IMR-90 (cell line): ENCODE data around the gene PTPN13. TPM values are rescaled to one million over a fixed set of nuclear protein-coding genes. Genes with fewer than 3 reads are reported as not detected.

Experiments used
- ATAC-seq: fragments of 200-7000 bp; cut with Tn5 transposase; 2 replicates; pipeline ENCODE4 v1.9.1; 2020; ENCODE audit warnings: low read depth, mild to moderate bottlenecking, moderate library complexity
- BruUV-seq: library from RNA; stranded (reverse); fragments of 400-500 nt; replicated peaks from 2 replicates; lab custom pipeline; 2021; lab: Mats Ljungman, UMichigan
- CTCF ChIA-PET: fragments of 300-600 bp; formaldehyde crosslinking; extraction: SDS; loops from one replicate; lab custom pipeline; 2021; ENCODE audit warnings: antibody characterized with exemption; lab: Yijun Ruan, JAX
- POLR2A ChIA-PET: fragments of 300-600 bp; sonication (Branson Sonifier 250); formaldehyde crosslinking; loops from one replicate; lab custom pipeline; 2022; ENCODE audit warnings: antibody characterized with exemption; ENCODE audit not compliant: unreplicated experiment; lab: Charles Lee
- DNase-seq: peaks from one replicate; pipeline ENCODE4 v3.0.0; 2013
- H2AFZ ChIP-seq: replicated peaks from 2 replicates; pipeline ENCODE3; 2013; ENCODE audit warnings: low read length, mild to moderate bottlenecking; ENCODE audit not compliant: poor library complexity
- H2AK5ac ChIP-seq: 2 replicates; pipeline ENCODE4 v1.6.1; 2013; ENCODE audit warnings: low read depth, low read length, inconsistent platforms
- H2AK9ac ChIP-seq: replicated peaks from 2 replicates; pipeline ENCODE3; 2013; ENCODE audit warnings: mild to moderate bottlenecking, low read depth, low read length, moderate library complexity; ENCODE audit not compliant: poor library complexity
- H2BK120ac ChIP-seq: 2 replicates; pipeline ENCODE4 v1.6.1; 2013; ENCODE audit warnings: low read depth, low read length, inconsistent platforms
- H2BK15ac ChIP-seq: 3 replicates; pipeline ENCODE4 v1.6.1; 2013; ENCODE audit warnings: low read depth, low read length, inconsistent platforms
- H2BK20ac ChIP-seq: 2 replicates; pipeline ENCODE4 v1.6.1; 2013; ENCODE audit warnings: low read depth, mild to moderate bottlenecking, inconsistent platforms, low read length, moderate library complexity
- H2BK5ac ChIP-seq: 2 replicates; pipeline ENCODE4 v1.6.1; 2013; ENCODE audit warnings: mild to moderate bottlenecking, low read depth, low read length, inconsistent platforms; ENCODE audit not compliant: poor library complexity, severe bottlenecking
- H3K14ac ChIP-seq: replicated peaks from 2 replicates; pipeline ENCODE4 v1.6.1; 2013; ENCODE audit warnings: low read depth, low read length, inconsistent platforms
- H3K18ac ChIP-seq: 2 replicates; pipeline ENCODE4 v1.6.1; 2013; ENCODE audit warnings: low read depth, low read length, control low read depth
- H3K23ac ChIP-seq: 2 replicates; pipeline ENCODE4 v1.6.1; 2013; ENCODE audit warnings: low read depth, low read length, inconsistent platforms
- H3K27ac ChIP-seq: 2 replicates; pipeline ENCODE4 v1.5.1; 2013; ENCODE audit warnings: mild to moderate bottlenecking, control low read depth, low read length; ENCODE audit not compliant: insufficient read depth
- H3K27me3 ChIP-seq: 2 replicates; pipeline ENCODE4 v1.6.1; 2013; ENCODE audit warnings: low read length; ENCODE audit not compliant: control insufficient read depth, insufficient read depth
- H3K36me3 ChIP-seq: 2 replicates; pipeline ENCODE4 v1.6.1; 2013; ENCODE audit warnings: low read length, mixed read lengths; ENCODE audit not compliant: control insufficient read depth, insufficient read depth
- H3K4ac ChIP-seq: 2 replicates; pipeline ENCODE4 v1.6.1; 2013; ENCODE audit warnings: low read depth, low read length, inconsistent platforms
- H3K4me1 ChIP-seq: 2 replicates; pipeline ENCODE4 v1.6.1; 2013; ENCODE audit warnings: low read length, mixed read lengths; ENCODE audit not compliant: control insufficient read depth, insufficient read depth
- H3K4me2 ChIP-seq: 2 replicates; pipeline ENCODE4 v1.6.1; 2013; ENCODE audit warnings: low read depth, mild to moderate bottlenecking, control low read depth, low read length, moderate library complexity
- H3K4me3 ChIP-seq: 2 replicates; pipeline ENCODE4 v1.5.1; 2013; ENCODE audit warnings: low read depth, mild to moderate bottlenecking, control low read depth, low read length, moderate library complexity; ENCODE audit not compliant: insufficient read depth
- H3K56ac ChIP-seq: 2 replicates; pipeline ENCODE4 v1.6.1; 2013; ENCODE audit warnings: low read length, inconsistent platforms; ENCODE audit not compliant: insufficient read depth; ENCODE audit errors: extremely low read depth
- H3K79me1 ChIP-seq, 2 experiments: 2 replicates each; pipeline ENCODE4 v1.6.1; 2013; ENCODE audit warnings: low read length in 2 of 2, inconsistent platforms in 1 of 2, low read depth in 1 of 2
- H3K9ac ChIP-seq: 2 replicates; pipeline ENCODE4 v1.6.1; 2013; ENCODE audit warnings: low read depth, low read length, control low read depth
- H3K9me1 ChIP-seq: 2 replicates; pipeline ENCODE4 v1.6.1; 2013; ENCODE audit warnings: low read length, inconsistent platforms; ENCODE audit not compliant: insufficient read depth
- H3K9me3 ChIP-seq: 2 replicates; pipeline ENCODE4 v1.6.1; 2013; ENCODE audit warnings: low read length; ENCODE audit not compliant: control insufficient read depth, insufficient read depth
- H4K20me1 ChIP-seq: 2 replicates; pipeline ENCODE4 v1.6.1; 2013; ENCODE audit warnings: low read length, inconsistent platforms; ENCODE audit not compliant: insufficient read depth
- H4K5ac ChIP-seq: 2 replicates; pipeline ENCODE4 v1.6.1; 2013; ENCODE audit warnings: mild to moderate bottlenecking, low read depth, low read length, control low read depth
- H4K8ac ChIP-seq, 2 experiments: 2 replicates each; pipeline ENCODE4 v1.6.1; 2013; ENCODE audit warnings: low read depth in 2 of 2, low read length in 2 of 2, control low read depth in 1 of 2, inconsistent platforms in 1 of 2
- H4K91ac ChIP-seq: 2 replicates; pipeline ENCODE4 v1.6.1; 2013; ENCODE audit warnings: low read depth, low read length, inconsistent platforms; ENCODE audit not compliant: insufficient read depth
- BHLHE40 ChIP-seq: fragments of 150-350 bp; IDR thresholded peaks from 2 replicates; pipeline ENCODE4 v1.6.1; 2016; ENCODE audit warnings: mild to moderate bottlenecking, low read depth, low read length
- FOS ChIP-seq: fragments of 150-350 bp; IDR thresholded peaks from 2 replicates; pipeline ENCODE4 v1.6.1; 2016; ENCODE audit warnings: low read depth, low read length
- MAFK ChIP-seq: IDR thresholded peaks from 2 replicates; pipeline ENCODE4 v1.6.1; 2012; ENCODE audit warnings: low read depth, low read length, improper control_type of control experiment
- MAZ ChIP-seq: IDR thresholded peaks from 2 replicates; pipeline ENCODE4 v1.6.1; 2012; ENCODE audit warnings: low read depth, mild to moderate bottlenecking, low read length, improper control_type of control experiment, moderate library complexity, borderline replicate concordance
- NFE2L2 ChIP-seq: fragments of 150-350 bp; IDR thresholded peaks from 2 replicates; pipeline ENCODE4 v1.6.1; 2016; ENCODE audit warnings: low read depth, mild to moderate bottlenecking, low read length
- POLR2A ChIP-seq: IDR thresholded peaks from 2 replicates; pipeline ENCODE4 v1.6.1; 2012; ENCODE audit warnings: mild to moderate bottlenecking, low read depth, low read length
- RAD21 ChIP-seq: IDR thresholded peaks from 2 replicates; pipeline ENCODE4 v1.6.1; 2012; ENCODE audit warnings: low read length, improper control_type of control experiment
- RCOR1 ChIP-seq: IDR thresholded peaks from 2 replicates; pipeline ENCODE4 v1.6.1; 2012; ENCODE audit warnings: mild to moderate bottlenecking, low read length, improper control_type of control experiment; ENCODE audit not compliant: insufficient replicate concordance
- SMC3 ChIP-seq: fragments of 150-350 bp; IDR thresholded peaks from 2 replicates; pipeline ENCODE4 v1.6.1; 2016; ENCODE audit warnings: low read depth, mild to moderate bottlenecking, antibody characterized with exemption, low read length, moderate library complexity
- WGBS, 2 experiments: methylation state at CpG; one replicate each; pipeline versions ENCODE4 v1.1.5 to v1.1.7; 2013; ENCODE audit warnings: missing lambda C conversion rate in 2 of 2; ENCODE audit not compliant: insufficient read length in 1 of 2; ENCODE audit errors: extremely low coverage in 2 of 2; 5-methylcytosine and 5-hydroxymethylcytosine counted together
- dilution Hi-C: fragments of 300-500 bp; cut with HindIII; formaldehyde crosslinking; loops from one replicate; pipeline ENCODE4 v1.14.3; 2018; ENCODE audit warnings: low sequenced_read_pairs; ENCODE audit not compliant: unreplicated experiment
- in situ Hi-C: fragments of 300-500 bp; cut with MboI; formaldehyde crosslinking; loops from 3 replicates; pipeline ENCODE4 v1.14.3; 2019; ENCODE audit warnings: low sequenced_read_pairs, inconsistent platforms, mixed read lengths
- intact Hi-C: fragments of 100-400 bp; cut with micrococcal nuclease; formaldehyde crosslinking; loops from 2 replicates; pipeline ENCODE4 v1.10.0; 2022
- polyA plus RNA-seq, 3 experiments: library from polyadenylated mRNA; depleted of rRNA; stranded (reverse); fragments of >200 nt; gene quantifications; 2 replicates each; pipeline ENCODE4 v1.2.3, GENCODE V29; 2012; ENCODE audit warnings: low replicate concordance in 1 of 3
- total RNA-seq: library from RNA; depleted of rRNA; stranded (reverse); fragments of >200 nt; gene quantifications from 2 replicates; pipeline ENCODE4 v1.2.3, GENCODE V29; 2012
- TF ChIP-seq, protein P1 (sequence below): fragments of 150-350 bp; IDR thresholded peaks from 2 replicates; pipeline ENCODE4 v1.6.1; 2017; ENCODE audit warnings: mild to moderate bottlenecking, antibody characterized with exemption, low read length, low read depth
- TF ChIP-seq, protein P2 (sequence below): conservative IDR thresholded peaks from 2 replicates; pipeline ENCODE4 v1.5.1; 2012; ENCODE audit warnings: mild to moderate bottlenecking, low read depth, low read length, improper control_type of control experiment

Gene PTPN13
- total and polyA plus RNA-seq, 2 of the 4 experiments (the other 2 are of a cell fraction) = 7.7 to 29.0 TPM

DNA sequence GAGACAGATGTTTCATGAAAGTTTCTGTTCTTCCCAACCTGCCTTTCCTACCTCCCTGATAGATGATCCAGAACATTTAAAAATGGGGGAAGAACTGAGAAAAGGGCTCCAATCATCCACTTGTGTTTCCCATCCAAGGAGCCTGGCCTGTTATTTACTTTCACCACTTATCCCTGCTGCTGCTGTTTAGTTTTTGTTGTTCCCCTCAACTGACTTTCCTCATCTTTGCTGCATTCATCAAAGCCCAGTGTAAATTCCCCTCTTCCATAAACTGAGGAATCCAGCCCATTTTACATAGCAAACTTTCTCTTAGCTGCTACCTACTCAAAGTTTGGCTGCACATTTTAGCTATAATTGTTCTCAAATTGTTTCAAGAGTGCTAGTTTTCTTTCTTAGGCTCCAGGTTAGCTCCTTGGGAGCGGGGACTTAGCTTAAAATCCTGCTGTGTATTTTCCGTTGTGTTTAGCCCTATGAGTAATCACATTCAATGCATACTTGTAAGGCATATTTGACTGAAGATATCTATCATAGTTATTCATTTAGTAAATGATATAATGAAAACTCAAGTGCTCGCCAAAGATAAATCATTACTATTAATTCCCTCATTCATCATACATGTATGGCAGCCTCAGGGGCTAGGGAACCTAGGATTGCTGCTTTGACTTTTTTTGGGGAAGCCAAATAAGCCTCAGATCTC, 1.4 kb upstream of the PTPN13 start:
- DNase-seq (peak; percentile 6), ATAC-seq (no peak)
- peaks cover 4% of the 10 kb centered on the region; the same call in 1 of the 2 replicates for H4K20me1 ChIP-seq
- ChIA-PET POLR2A (no interaction called here), CTCF (interaction anchor here (1.3 to 1.6 kb wide), 2 partner anchors 94 to 97 kb away, joined by 4 to 5 read pairs; no protein-coding TSS in a partner anchor)
- no peaks in the 10 kb centered on the region for H3K27me3 ChIP-seq
- H2AK9ac ChIP-seq = no peak overlapping the region
- TF ChIP-seq BHLHE40 (no peak), RAD21 (no peak), RCOR1 (no peak), POLR2A (no peak), SMC3 (no peak), MAFK (no peak), MAZ (no peak), NFE2L2 (no peak), FOS (no peak)
- TF ChIP-seq, protein P1, sequence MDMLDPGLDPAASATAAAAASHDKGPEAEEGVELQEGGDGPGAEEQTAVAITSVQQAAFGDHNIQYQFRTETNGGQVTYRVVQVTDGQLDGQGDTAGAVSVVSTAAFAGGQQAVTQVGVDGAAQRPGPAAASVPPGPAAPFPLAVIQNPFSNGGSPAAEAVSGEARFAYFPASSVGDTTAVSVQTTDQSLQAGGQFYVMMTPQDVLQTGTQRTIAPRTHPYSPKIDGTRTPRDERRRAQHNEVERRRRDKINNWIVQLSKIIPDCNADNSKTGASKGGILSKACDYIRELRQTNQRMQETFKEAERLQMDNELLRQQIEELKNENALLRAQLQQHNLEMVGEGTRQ = no peak
- TF ChIP-seq, protein P2, sequence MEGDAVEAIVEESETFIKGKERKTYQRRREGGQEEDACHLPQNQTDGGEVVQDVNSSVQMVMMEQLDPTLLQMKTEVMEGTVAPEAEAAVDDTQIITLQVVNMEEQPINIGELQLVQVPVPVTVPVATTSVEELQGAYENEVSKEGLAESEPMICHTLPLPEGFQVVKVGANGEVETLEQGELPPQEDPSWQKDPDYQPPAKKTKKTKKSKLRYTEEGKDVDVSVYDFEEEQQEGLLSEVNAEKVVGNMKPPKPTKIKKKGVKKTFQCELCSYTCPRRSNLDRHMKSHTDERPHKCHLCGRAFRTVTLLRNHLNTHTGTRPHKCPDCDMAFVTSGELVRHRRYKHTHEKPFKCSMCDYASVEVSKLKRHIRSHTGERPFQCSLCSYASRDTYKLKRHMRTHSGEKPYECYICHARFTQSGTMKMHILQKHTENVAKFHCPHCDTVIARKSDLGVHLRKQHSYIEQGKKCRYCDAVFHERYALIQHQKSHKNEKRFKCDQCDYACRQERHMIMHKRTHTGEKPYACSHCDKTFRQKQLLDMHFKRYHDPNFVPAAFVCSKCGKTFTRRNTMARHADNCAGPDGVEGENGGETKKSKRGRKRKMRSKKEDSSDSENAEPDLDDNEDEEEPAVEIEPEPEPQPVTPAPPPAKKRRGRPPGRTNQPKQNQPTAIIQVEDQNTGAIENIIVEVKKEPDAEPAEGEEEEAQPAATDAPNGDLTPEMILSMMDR = no peak
- H4K8ac ChIP-seq = peak overlapping the region in 1 of 2 experiments; percentile 20; a peak in 1 of 4 replicates
- no peaks in the 10 kb centered on the region for H3K9me3 ChIP-seq
- no TSS peak for BruUV-seq
- H3K27ac ChIP-seq = no peak overlapping the region
- no peak overlapping the region for H3K4ac ChIP-seq
- intact Hi-C loops (loop anchor here (10.0 kb wide), 1 partner anchor 72 kb away; no protein-coding TSS in a partner anchor), dilution Hi-C loops (no loop called here), in situ Hi-C loops (loop anchor here (10.0 kb wide), 1 partner anchor 302 kb away; the partner anchor contains the start of gene C4orf36)
- no peak overlapping the region for H3K14ac ChIP-seq
- no peak overlapping the region for H2BK5ac ChIP-seq
- peaks cover 2% of the 10 kb centered on the region for H3K4me1 ChIP-seq
- no peak overlapping the region for H3K56ac ChIP-seq
- peaks cover 4% of the 10 kb centered on the region; the same call in 1 of the 2 replicates for H3K9me1 ChIP-seq
- no peak overlapping the region for H2AK5ac ChIP-seq
- H3K4me3 ChIP-seq = no peak overlapping the region
- peaks cover 0 to 29% of the 10 kb centered on the region in 2 experiments; a peak in 2 of 4 replicates for H3K79me1 ChIP-seq
- H3K18ac ChIP-seq = no peak overlapping the region
- H2BK15ac ChIP-seq = no peak overlapping the region
- H2AFZ ChIP-seq = no peak overlapping the region
- peak overlapping the region; percentile 36; the same call in 1 of the 2 replicates for H3K4me2 ChIP-seq
- H4K91ac ChIP-seq = no peak overlapping the region
- peak overlapping the region; percentile 44; the same call in 1 of the 2 replicates for H2BK120ac ChIP-seq
- no peak overlapping the region for H2BK20ac ChIP-seq
- peak overlapping the region; percentile 56; the same call in 1 of the 2 replicates for H3K23ac ChIP-seq
- no peak overlapping the region for H4K5ac ChIP-seq
- no peak overlapping the region for H3K9ac ChIP-seq
- no CpG with 5 or more reads among the region's 3 CpGs for WGBS, 2 experiments
- no peaks in the 10 kb centered on the region for H3K36me3 ChIP-seq
